SH-SY5Y (cell line): Measurements from ENCODE around the gene WWOX.

Source experiments
- GATA2 ChIP-seq: IDR thresholded peaks from 2 replicates; pipeline ENCODE4 v1.6.1; 2011; ENCODE audit warnings: mild to moderate bottlenecking, low read depth, low read length
- GATA3 ChIP-seq: IDR thresholded peaks from 2 replicates; pipeline ENCODE4 v1.6.1; 2011; ENCODE audit warnings: low read depth, mild to moderate bottlenecking, low read length, moderate library complexity

Gene WWOX

DNA sequence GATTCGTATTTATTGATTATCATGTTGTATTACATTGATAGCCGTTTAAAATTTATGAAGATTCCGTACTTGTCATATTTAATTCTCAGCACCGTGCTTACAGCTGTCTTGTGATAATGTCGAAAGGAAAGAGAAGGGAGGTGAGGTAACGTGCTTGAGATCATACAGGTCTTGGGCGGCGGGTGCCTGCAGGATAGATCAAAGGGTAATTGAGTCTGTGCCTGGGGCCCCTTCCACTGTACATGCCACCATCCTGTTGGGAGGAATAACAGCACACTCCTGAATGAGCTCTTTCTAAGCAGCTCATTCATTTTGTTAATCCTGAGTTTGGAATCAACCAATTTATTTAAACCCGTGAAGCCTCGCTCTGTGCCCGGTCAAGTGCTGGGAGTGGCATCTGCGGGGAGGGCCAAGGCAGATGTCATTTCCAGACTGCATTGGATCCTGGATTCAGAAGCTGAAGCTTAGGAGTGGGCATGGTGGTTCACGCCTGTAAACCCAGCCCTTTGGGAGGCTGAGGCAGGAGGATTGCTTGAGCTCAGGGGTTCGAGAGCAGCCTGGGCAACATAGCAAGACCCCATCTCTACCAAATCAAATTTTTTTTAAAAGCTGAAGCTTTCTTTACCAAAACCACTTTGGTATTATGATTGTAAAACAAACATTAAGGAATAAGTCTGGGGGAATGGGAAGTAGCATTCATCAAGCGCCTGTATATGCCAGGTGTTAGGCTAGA is 25.8 kb downstream of the WWOX start:
- no peak for TF ChIP-seq GATA3
- TF ChIP-seq GATA2 = no peak

DNA sequence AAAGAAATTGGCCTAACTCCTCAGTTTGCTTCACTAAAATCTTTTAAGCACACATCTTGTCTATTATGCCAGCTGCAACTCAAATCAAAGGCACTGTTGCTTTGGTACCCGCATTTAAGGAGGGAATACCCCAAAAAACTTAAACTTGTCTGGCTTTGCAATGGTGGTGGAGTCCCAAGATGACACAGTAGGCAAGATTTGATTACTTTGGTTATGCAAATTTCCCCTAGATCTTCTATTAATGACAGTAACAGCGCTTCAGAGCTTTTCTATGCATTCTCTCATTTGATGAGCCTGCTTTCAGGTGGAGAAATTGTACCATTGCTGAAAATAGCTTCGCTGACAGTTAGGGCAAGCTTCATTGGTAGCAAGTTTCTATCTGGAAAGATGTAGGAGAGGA is 27.2 kb downstream of the WWOX start:
- no peak for TF ChIP-seq GATA3
- TF ChIP-seq GATA2 = no peak

DNA sequence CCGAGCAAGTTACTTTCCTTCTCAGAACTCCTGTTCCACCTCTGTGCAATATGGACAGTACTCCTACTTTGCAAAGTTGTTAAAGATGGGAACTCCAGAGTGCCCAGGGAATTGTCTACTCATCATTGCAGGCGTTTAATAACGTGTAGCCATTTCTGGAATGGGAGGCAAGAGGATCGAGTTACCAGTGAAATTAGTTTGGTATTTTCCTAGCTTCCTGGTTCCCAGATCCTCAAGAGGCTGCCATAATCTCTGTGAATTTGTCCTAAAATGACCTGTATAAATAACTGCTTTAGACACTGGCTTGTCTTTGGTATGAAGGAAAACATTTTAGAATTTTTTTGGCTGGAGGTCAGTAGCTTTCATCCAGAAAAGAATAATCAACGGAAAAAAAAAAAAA is 27.7 kb downstream of the WWOX start:
- TF ChIP-seq GATA2 (no peak), GATA3 (no peak)

DNA sequence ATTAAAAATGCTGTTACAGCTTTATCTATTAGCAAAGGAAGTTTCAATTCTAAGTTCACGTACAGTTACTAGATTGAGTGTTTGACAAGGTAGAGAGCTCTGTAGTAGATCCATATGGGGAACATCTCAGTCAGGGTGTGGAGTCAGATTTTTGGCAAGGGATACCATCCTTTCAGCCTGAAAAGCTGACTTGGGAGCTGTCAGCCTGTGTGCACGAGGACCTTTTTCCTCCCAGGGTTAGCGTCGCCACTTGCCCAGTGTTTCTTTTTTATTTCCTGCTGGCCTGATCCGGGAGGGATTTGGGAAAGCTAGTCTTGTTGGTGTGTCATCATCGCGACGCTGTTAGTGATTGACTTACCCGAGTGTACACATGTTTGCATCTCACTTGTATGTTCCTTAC is 29.5 kb downstream of the WWOX start:
- no peak for TF ChIP-seq GATA2
- TF ChIP-seq GATA3 = no peak

DNA sequence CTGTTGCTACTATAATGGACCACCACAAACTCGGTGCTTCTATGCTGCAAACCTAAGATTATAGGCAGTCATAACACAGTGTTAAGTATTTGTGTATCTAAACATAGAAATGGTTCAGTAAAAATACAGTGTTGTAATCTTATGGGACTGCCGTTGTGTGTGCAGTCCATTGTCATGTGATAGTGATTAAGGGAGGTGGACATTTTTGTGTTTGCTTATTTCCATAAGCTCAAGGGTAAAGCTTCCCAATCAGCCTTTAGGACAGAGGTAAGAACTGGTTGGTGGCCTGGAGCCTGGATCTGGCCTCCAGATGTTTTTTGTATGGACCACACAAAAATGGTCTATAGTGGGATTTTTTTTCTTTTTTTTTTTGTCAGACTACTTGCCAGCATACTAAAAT is 29.9 kb downstream of the WWOX start:
- TF ChIP-seq GATA2 (no peak), GATA3 (no peak)

DNA sequence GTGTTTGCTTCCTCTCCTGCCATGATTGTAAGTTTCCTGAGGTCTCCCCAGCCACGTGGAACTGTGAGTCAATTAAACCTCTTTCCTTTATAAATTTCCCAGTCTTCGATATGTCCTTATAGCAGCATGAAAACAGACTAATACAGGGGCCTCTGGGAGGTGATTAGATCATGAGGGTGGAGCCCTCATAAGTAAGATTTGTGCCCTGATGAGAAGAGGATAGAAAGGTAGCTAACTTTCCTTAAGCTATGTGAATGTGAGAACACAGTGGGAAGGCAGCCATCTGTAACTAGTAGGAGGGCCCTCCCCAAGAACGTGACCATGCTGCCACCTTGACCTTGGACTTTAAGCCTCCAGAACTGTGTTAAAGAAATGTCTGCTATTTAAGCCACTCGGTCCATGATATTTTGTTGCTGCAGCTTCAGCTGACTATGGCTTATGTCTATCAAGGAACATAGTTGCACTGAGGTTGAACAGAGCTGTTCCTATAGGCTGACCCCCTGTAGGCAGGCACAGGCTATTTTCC is 30.7 kb downstream of the WWOX start:
- TF ChIP-seq GATA2 (no peak), GATA3 (no peak)

DNA sequence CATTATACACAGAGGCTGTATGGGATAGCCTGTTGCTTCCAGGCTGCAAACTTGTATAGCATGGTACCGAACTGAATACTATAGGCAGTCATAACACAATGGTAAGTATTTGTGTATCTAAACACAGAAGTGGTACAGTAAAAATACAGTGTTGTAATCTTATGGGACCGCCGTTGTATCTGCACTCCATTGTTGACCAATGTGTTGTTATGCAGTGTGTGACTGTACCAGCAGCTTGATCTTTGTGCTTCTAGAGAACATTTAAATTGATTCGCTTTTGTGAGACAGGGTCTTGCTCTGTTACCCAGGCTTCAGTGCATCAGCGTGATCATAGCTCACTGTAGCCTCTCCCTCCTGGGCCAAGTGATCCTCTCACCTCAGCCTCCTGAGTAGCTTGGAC is 31.5 kb downstream of the WWOX start:
- TF ChIP-seq GATA2 = no peak
- TF ChIP-seq GATA3 = no peak

DNA sequence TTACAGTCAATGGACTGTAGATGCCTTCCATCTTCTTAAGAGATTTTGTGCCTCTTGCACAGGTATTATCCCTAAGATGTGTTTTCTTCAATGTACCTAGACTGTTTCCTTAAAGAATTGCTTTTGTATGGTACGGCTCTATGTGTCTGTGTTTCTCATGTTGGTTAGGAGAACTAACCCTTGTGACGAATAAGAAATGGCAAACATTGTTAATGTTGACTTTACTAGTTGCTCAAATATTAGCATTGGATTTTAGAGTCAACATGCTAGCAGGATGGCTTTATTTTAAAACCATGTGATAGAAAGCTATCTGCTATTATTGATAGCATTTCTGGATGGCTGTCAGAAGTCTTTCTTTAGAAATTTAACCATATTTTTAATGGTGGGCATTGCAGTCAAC is 34.5 kb downstream of the WWOX start:
- TF ChIP-seq GATA2 = no peak
- TF ChIP-seq GATA3 = no peak

DNA sequence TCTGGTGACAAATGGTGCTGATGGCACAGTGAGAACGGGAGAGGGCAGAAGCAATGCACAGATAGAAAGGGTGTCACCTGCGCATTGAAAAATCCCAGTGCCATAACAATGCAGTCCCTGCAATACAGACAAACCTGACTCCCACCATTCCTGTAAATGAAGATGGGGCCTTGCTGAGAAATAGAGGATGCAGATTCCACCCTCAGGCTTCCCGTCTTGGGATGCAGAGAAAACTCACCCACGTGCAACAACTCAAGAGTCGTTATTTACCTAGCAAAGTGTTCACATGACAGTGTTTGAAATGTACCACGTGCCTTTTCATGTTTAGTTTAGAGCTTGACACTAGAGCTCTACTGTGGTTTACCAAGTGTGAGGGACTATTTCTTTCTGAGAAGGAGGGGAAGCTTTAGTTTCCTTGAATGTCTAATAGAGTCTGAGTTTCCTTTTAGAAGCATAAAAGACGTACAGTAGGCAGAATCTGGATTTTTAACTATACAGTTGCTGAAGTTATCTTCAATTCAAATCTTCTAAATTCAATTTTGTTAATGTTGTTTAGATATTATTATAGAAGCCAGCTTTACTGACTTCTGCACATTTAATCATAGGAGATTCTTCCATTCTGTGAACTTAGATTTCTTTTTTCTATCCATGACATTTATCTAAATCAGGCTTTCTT is 35.6 kb downstream of the WWOX start:
- no peak for TF ChIP-seq GATA2
- no peak for TF ChIP-seq GATA3

DNA sequence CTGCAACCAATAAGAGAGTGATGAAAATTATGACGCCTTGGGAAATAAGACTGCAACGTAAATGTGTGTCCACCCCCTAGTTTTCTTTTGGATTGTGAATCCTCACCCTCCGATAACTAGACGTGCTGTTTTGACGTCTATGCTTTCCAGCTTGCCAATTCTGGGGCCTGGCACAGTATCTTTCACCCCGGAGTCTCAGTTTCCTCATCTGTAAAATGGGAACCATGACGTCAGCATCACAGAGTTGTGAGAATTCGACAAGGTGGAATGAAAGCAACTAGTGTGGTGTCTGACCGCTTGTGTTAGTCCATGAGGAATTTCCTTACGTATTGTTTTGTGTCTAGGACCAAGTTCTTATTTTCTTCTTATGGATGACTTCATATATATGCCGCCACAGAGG is 37.7 kb downstream of the WWOX start:
- no peak for TF ChIP-seq GATA3
- TF ChIP-seq GATA2 = no peak

DNA sequence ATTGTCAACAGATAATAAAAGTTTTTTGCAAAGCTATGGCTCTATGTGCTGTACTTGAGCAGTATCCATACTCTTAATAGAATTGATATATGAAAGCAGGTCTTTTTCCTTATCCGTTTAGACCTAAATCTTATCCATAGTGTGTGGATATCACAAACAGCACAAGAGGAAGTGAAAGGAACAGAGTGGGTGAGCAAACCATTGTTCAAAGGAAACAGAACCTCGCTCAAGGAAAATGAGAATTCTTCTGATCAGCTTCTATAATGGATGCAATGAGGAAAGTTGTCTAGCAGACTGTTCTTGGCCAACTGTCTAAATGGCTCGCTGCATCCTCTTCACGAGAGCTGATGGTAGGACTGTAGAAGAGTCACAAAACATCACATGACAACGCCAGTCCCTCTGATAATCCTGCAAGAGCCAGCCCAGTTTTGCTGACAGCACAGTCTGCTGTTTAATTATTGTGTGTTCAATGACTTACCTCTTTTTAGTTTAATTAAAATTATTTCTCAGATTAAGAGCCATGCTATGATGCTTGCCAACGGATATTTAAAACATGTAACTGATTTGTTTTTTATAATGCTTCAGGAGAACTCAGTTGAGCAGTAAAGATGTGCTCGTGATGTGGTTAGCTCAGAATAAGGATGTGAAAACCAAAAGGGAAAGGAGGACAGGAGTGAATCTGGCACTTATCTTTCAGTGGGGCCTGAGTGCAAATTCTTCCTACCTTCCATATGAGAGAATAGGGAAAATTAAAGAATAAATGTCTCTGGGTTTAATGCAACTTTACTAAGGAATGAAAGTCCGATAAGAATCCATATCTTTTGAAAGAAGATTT is 38.5 kb downstream of the WWOX start:
- TF ChIP-seq GATA3 = no peak
- no peak for TF ChIP-seq GATA2

DNA sequence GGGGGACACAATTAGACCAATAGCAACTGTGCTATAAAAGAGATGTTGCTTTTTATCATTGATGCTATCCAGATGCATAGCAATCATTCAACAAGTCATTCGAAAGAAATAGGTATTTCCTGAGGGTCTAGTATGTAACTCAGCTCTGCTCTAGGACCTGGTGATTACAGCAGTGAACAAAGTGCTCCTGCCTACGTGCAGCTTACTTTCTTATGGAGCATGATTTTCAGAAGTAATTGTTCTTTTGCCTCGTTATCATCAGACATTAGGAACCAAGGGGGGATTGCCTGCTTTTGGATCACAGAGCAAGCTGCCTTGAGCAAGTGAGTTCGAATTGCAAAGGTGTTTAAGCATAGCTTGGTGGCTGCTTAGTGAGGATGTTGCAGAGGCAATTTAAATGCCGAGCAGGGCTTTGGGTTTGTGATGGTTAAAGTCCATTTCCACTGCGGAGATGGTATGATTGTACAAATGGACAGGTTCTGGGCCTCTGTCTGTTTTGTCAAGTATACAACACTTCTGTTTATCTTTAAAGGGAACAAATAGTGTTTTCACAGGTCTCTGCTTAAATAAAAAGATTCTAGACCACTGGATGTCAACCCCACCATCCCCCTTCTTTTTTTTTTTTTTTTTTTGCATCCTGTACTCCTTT is 41.5 kb downstream of the WWOX start:
- no peak for TF ChIP-seq GATA2
- TF ChIP-seq GATA3 = no peak

DNA sequence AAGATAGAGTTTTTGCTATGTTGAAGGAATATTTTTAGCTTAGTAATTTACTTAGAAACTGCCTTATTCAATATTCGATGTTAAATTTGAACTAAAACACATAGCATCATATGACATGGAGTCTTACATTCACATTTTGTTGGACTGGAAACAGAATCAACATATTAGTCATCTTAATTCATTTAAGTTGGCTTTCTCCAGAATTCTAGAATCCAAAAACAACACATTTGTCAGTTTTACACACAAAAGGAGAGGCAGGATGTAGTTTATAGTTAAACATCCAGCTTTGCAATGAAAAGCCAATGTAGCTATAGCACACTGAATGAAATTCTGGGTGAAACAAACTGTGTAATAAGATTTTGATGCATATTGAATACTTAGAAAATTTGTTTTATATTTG is 43.3 kb downstream of the WWOX start:
- TF ChIP-seq GATA3 = no peak
- no peak for TF ChIP-seq GATA2

DNA sequence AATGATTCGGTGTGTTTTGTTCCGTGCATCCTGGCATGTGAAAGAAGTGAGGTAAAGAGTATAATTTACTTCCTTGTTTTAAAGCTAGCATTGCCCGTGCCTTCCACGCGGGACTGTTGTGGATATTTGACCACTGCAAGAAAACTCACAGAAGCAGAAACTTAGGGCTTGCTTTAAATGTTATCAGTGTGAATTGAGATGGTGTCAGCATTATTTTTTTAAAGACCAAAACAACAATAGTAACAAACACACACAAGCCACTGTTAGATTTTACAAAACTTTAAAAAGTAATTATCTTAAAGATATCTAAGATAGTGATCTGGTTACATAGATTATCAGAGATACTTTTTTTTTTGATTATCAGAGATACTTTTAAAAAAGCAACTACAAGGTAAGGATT is 47.4 kb downstream of the WWOX start:
- TF ChIP-seq GATA3 (no peak), GATA2 (no peak)
